WERI-Rb-1 (cell line): Measurements from ENCODE around the gene OBSCN.
A peak's percentile ranks its signal among the peaks of the same experiment; 100 is the strongest.

Source experiments
- DNase-seq: peaks from one replicate; pipeline ENCODE4 v3.0.0-alpha.2; 2020
- H3K27ac ChIP-seq: fragments of 250-450 bp; sonication (Bioruptor Pico); 2 replicates; pipeline ENCODE4 v1.5.1; 2020; ENCODE audit warnings: mild to moderate bottlenecking, moderate library complexity
- H3K27me3 ChIP-seq: fragments of 250-450 bp; sonication (Bioruptor Pico); 2 replicates; pipeline ENCODE4 v1.5.1; 2021; ENCODE audit warnings: mild to moderate bottlenecking, low read depth, moderate library complexity; ENCODE audit not compliant: insufficient read depth, severe bottlenecking
- H3K36me3 ChIP-seq: fragments of 250-450 bp; sonication (Bioruptor Pico); 2 replicates; pipeline ENCODE4 v1.5.1; 2020; ENCODE audit warnings: mild to moderate bottlenecking, moderate library complexity
- H3K4me3 ChIP-seq: 2 replicates; pipeline ENCODE4 v1.5.1; 2011; ENCODE audit warnings: low read depth, mild to moderate bottlenecking, control low read depth, low read length
- H3K9me3 ChIP-seq: fragments of 250-450 bp; sonication (Bioruptor Pico); 2 replicates; pipeline ENCODE4 v1.5.1; 2021; ENCODE audit warnings: mild to moderate bottlenecking, moderate library complexity; ENCODE audit not compliant: severe bottlenecking
- TF ChIP-seq, protein P1 (sequence below): IDR thresholded peaks from 2 replicates; pipeline ENCODE4 v1.5.1; 2011; ENCODE audit warnings: low read depth, mild to moderate bottlenecking, control low read depth, inconsistent platforms, low read length

The OBSCN gene, protein sequence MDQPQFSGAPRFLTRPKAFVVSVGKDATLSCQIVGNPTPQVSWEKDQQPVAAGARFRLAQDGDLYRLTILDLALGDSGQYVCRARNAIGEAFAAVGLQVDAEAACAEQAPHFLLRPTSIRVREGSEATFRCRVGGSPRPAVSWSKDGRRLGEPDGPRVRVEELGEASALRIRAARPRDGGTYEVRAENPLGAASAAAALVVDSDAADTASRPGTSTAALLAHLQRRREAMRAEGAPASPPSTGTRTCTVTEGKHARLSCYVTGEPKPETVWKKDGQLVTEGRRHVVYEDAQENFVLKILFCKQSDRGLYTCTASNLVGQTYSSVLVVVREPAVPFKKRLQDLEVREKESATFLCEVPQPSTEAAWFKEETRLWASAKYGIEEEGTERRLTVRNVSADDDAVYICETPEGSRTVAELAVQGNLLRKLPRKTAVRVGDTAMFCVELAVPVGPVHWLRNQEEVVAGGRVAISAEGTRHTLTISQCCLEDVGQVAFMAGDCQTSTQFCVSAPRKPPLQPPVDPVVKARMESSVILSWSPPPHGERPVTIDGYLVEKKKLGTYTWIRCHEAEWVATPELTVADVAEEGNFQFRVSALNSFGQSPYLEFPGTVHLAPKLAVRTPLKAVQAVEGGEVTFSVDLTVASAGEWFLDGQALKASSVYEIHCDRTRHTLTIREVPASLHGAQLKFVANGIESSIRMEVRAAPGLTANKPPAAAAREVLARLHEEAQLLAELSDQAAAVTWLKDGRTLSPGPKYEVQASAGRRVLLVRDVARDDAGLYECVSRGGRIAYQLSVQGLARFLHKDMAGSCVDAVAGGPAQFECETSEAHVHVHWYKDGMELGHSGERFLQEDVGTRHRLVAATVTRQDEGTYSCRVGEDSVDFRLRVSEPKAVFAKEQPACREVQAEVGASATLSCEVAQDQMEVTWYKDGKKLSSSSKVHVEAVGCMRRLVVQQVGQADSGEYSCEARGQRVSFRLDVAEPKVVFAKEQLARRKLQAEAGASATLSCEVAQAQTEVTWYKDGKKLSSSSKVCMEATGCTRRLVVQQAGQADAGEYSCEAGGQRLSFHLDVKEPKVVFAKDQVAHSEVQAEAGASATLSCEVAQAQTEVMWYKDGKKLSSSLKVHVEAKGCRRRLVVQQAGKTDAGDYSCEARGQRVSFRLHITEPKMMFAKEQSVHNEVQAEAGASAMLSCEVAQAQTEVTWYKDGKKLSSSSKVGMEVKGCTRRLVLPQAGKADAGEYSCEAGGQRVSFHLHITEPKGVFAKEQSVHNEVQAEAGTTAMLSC (N-terminal part only)

DNA sequence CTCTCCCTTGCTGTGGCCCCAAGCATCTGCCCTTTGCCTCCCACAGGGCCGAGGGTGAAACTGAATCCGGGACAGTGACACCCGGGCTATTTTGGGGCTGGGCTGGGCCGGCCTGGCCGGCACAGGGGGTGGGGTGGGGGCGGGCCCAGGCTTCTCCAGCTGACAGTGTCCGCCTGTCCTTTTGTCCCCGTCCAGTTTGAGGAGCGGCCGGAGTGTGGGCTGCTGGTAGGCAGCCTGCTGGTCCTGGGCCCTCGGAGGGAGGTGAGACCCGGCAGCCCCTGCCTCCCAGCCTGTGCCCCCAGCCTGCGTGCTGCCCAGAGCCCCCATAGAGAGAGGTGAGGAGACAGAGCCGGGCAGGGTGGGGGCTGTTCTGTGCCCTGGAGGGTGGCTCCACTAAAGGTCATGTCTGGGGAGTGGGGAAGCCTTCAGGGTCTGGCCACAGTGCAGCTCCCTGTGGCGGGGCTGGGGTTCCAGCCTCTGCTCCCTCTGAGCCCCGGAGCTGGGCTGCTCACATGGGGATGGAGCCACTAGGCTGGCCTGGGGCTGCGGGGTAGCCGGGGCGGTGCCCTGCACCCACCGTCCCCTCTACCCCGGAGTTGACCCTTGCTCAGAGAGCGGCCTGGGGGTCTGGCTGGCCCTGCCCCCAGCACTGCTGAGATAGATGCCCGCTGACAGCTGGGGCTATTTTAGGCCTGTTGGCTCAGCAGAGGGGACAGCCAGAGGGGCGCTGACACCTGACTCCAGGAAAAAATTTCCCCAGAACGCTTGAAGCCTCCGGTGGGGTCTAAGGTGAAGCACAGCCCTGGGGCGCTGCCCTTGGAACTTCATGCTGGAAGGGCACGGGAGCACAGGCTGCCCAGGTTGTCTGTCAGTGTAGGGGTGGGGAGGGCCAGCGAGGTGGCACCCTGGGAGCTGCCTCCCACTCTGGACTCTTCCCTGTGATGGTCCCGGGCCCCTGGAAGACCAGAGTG lies at the start of gene OBSCN:
Gene OBSCN, plus strand, starts transcription at position 194 of the 971 bp plus-strand sequence. CDS start 3,740 bp downstream, outside the sequence.
- H3K27ac ChIP-seq: no peak within 1 kb of the TSS
- H3K27me3 ChIP-seq: no peaks in the 10 kb centered on the region

DNA sequence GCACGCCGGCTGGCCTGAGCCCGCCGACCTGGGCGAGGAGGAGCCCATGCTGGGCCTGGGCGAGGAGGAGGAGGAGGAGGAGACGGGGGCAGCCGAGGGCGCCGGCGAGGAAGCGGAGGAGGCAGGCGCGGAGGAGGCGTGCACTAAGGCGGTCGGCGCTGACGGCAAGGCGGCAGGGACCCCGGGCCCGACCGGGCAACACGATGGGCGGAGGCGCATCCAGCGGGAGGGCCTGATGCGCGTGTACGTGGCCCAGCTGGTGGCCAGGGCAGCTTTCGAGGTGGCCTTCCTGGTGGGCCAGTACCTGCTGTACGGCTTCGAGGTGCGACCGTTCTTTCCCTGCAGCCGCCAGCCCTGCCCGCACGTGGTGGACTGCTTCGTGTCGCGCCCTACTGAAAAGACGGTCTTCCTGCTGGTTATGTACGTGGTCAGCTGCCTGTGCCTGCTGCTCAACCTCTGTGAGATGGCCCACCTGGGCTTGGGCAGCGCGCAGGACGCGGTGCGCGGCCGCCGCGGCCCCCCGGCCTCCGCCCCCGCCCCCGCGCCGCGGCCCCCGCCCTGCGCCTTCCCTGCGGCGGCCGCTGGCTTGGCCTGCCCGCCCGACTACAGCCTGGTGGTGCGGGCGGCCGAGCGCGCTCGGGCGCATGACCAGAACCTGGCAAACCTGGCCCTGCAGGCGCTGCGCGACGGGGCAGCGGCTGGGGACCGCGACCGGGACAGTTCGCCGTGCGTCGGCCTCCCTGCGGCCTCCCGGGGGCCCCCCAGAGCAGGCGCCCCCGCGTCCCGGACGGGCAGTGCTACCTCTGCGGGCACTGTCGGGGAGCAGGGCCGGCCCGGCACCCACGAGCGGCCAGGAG lies 49.5 kb upstream of the OBSCN start:
- Histone ChIP-seq H3K36me3 (no peaks in the 10 kb centered on the region), H3K27ac (no peak overlapping the region), H3K27me3 (no peaks in the 10 kb centered on the region), H3K4me3 (no peak overlapping the region), H3K9me3 (no peaks in the 10 kb centered on the region)
- no peak for DNase-seq
- TF ChIP-seq, protein P1, sequence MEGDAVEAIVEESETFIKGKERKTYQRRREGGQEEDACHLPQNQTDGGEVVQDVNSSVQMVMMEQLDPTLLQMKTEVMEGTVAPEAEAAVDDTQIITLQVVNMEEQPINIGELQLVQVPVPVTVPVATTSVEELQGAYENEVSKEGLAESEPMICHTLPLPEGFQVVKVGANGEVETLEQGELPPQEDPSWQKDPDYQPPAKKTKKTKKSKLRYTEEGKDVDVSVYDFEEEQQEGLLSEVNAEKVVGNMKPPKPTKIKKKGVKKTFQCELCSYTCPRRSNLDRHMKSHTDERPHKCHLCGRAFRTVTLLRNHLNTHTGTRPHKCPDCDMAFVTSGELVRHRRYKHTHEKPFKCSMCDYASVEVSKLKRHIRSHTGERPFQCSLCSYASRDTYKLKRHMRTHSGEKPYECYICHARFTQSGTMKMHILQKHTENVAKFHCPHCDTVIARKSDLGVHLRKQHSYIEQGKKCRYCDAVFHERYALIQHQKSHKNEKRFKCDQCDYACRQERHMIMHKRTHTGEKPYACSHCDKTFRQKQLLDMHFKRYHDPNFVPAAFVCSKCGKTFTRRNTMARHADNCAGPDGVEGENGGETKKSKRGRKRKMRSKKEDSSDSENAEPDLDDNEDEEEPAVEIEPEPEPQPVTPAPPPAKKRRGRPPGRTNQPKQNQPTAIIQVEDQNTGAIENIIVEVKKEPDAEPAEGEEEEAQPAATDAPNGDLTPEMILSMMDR: no peak

More for the DNA sequence above, at the start of gene OBSCN:
- Histone ChIP-seq H3K4me3 (no peak within 1 kb of the TSS), H3K36me3 (no peaks in the 10 kb centered on the region), H3K9me3 (no peaks in the 10 kb centered on the region)
- no peak for DNase-seq
- TF ChIP-seq, protein P1: no peak

DNA sequence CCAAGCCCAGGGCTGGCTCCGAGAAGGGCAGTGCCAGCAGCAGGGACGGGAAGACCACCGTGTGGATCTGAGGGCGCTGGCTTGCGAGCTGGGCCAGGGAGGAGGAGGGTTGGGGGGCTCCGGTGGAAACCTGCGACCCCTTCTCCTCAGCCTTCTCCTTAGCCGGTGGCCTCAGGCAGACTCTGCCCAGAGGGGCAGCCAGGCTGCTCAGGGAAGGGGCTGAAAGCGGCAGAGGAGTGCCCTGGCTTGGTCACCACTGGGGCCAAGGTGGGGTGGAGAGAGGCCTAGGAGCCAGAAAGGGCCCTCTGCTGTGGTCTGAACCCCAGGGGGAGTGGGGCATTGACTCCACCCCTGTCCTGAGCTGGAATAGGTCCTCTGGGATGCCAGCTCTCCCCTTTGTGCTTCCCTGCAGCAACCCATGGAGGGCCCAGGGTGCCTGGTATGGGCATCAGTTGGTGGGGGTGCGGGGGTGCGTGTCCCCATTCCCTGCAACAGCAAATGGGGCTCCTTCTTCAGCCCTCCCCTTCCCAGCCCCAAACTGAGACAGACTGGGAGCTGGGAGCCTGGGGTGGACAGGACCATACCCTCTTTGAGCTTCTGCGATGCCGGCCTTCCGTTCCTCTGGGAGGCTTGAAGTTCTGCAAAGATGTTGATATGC lies 48.7 kb upstream of the OBSCN start:
- peak overlapping the region; percentile 24; the same call in 1 of the 2 replicates for H3K27ac ChIP-seq
- TF ChIP-seq, protein P1: no peak
- no peak for DNase-seq
- H3K36me3 ChIP-seq: no peaks in the 10 kb centered on the region
- no peaks in the 10 kb centered on the region for H3K9me3 ChIP-seq
- H3K27me3 ChIP-seq: no peaks in the 10 kb centered on the region
- H3K4me3 ChIP-seq: no peak overlapping the region

- DNase-seq: no peak
- Histone ChIP-seq H3K36me3 (no peaks in the 10 kb centered on the region), H3K27me3 (no peaks in the 10 kb centered on the region), H3K9me3 (no peaks in the 10 kb centered on the region), H3K4me3 (no peak overlapping the region), H3K27ac (peak overlapping the region; percentile 95)
- TF ChIP-seq, protein P1: no peak
Measured at GRCh38 chr1:228160201-228160761, 47.6 kb upstream of the OBSCN start.
